ENCODE data around the gene PODN.

Gene PODN

GRCh38 chr1:53074313-53075154 lies 12.5 kb downstream of the PODN start:
- DNase-seq = no peak

- no peak for DNase-seq
Measured at GRCh38 chr1:53075206-53075605, 13.2 kb downstream of the PODN start.

- no peak for DNase-seq
Measured at GRCh38 chr1:53075761-53076163, 13.7 kb downstream of the PODN start.

GRCh38 chr1:53076165-53076564 lies 14.2 kb downstream of the PODN start:
- DNase-seq = no peak

GRCh38 chr1:53076721-53077598 lies 14.9 kb downstream of the PODN start:
- DNase-seq = no peak

GRCh38 chr1:53077599-53077965 lies 15.6 kb downstream of the PODN start:
- no peak for DNase-seq

GRCh38 chr1:53078333-53079101 lies 16.5 kb downstream of the PODN start:
- no peak for DNase-seq

- DNase-seq = no peak
Measured at GRCh38 chr1:53079251-53079650, 17.2 kb downstream of the PODN start.

- no peak for DNase-seq
Measured at GRCh38 chr1:53080041-53080440, 18.0 kb downstream of the PODN start.

- DNase-seq = no peak
Measured at GRCh38 chr1:53080769-53081168, 18.8 kb downstream of the PODN start.

GRCh38 chr1:53081384-53082066 lies 19.5 kb downstream of the PODN start:
- no peak for DNase-seq

GRCh38 chr1:53082826-53083455 lies 20.9 kb downstream of the PODN start:
- no peak for DNase-seq

- no peak for DNase-seq
Measured at GRCh38 chr1:53083636-53084588, 21.9 kb downstream of the PODN start.

- no peak for DNase-seq
Measured at GRCh38 chr1:53084589-53084971, 22.6 kb downstream of the PODN start.

GRCh38 chr1:53085405-53085804 lies 23.4 kb downstream of the PODN start:
- DNase-seq = no peak

GRCh38 chr1:53086491-53087070 lies 24.6 kb downstream of the PODN start:
- no peak for DNase-seq

GRCh38 chr1:53087332-53088285 lies 25.6 kb downstream of the PODN start:
- DNase-seq = no peak
